ENCODE data around the gene MBD3.
A peak's percentile ranks its signal among the peaks of the same experiment; 100 is the strongest.

The MBD3 gene

GRCh38 chr19:1592024-1592754 lies 476 bp downstream of the MBD3 start:
- peak; percentile 86 for DNase-seq

GRCh38 chr19:1591421-1592023 lies 1.1 kb downstream of the MBD3 start:
- DNase-seq: peak; percentile 21

- DNase-seq: peak; percentile 16
Observed at GRCh38 chr19:1590641-1591397, 1.8 kb downstream of the MBD3 start.

DNA sequence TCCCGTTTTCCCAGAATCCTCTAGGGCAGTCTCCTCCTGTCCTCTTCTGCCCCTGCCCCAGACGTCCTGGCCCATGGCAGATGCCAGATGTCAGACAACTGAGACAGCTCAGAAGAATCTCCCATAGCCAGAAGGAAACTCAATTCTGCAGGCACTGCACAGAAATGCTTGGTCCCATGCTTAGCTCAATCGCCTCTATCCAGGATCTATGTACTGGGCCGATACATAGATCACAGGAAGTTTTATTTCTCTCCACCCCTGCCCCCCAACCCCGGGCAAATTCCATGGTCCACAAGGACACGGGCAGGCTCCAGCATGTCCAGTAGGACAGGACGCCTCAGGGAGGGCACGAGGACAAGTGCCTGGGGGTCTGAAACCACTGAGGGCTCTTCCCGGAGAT lies 4.8 kb downstream of the MBD3 start:
- DNase-seq: no peak

DNA sequence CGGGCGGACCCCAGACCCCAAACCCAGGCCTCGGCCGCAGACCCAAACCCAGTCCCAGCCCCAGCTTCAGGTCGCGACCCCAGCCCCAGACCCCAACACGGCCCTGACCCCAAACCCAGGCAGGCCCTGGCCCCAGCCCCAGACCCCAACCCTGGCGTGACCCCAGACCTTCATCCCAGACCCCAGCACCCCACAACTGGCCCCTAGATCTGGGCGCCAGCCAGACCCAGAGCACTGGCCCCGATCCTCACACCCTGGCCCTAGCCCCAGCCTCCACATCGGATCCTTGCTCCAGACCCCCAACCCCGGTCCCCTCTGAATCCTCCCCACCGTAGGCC lies 7.5 kb downstream of the MBD3 start:
- DNase-seq: no peak

GRCh38 chr19:1584500-1585242 lies 8.0 kb downstream of the MBD3 start:
- no peak for DNase-seq

DNA sequence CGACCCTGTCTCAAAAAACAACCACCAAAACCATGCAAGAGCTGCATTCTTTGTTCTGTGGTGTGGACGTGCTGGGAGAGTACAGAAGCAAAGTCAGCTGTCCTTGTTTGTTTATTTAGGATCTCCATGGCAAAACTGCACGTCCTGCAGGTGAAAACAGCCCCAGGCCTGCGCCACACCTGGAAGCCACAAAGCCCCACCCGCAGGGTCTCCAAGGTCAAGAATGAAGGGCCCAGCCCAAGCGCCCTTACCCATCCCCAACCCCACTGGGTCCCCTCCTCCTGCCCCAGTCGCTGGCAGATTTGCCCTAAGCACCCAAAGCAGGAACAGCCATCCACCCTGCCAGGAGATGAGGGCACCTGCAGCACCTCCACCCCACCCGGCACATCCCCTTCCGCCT lies 10.5 kb downstream of the MBD3 start:
- no peak for DNase-seq

DNA sequence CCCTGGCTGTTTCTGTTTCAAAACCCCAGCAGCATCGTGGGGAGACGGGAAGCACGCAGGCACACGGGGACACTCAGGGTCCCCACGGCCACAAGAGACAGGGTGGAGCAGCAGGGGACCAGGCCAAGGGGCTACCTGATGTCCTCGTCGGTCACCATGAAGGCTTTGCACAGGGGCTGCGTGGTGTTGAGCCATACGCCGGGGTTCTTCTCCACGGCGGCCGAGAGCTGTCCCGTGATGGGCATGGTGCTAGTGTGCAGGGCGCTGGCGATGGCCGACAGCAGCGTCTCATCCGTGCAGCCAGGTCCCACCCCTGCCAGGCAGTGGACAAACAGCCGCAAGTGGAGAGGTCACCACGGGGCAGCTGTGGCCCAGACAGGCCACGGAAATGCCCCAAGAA lies 11.7 kb downstream of the MBD3 start:
- no peak for DNase-seq

DNA sequence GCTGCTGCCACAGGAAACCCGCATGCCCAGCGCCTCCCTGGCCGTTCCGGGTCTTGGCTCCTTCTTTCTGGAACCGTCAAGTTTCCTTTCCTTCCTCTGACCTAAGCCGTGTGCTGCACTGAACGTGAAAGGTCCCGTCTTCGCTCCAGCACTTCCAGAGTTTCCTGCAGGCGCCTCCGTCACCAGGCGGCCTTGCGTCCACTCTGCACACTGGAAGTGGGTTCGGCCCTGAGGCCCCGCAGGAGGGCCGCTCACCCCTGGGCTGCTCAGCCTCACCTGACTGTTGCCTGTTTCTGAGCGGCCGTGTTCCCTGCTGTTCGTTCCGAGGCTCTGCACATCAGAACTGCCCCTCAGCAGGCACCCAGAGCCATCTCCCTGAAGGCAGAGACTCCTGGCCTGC lies 12.3 kb downstream of the MBD3 start:
- DNase-seq: no peak

DNA sequence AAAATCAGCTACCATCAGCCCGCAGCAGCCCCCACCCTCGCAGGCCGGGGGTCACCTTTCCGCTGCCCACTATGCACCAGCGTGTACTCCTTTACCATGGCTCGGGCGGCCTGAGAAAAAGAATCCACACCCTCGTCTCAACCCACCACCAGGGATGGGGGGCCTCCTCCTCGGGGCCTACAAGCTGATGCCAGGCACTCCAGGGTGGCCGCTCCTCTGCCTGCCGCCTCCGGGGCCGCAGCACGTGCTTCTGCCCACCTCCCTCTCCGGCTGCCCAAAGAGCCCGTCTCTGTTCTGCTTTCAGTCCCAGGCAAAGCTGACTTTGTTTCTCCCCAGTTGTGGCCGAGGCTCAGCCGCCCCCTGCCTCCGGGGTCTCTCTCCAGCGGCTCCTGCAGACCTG lies 13.4 kb downstream of the MBD3 start:
- no peak for DNase-seq

DNA sequence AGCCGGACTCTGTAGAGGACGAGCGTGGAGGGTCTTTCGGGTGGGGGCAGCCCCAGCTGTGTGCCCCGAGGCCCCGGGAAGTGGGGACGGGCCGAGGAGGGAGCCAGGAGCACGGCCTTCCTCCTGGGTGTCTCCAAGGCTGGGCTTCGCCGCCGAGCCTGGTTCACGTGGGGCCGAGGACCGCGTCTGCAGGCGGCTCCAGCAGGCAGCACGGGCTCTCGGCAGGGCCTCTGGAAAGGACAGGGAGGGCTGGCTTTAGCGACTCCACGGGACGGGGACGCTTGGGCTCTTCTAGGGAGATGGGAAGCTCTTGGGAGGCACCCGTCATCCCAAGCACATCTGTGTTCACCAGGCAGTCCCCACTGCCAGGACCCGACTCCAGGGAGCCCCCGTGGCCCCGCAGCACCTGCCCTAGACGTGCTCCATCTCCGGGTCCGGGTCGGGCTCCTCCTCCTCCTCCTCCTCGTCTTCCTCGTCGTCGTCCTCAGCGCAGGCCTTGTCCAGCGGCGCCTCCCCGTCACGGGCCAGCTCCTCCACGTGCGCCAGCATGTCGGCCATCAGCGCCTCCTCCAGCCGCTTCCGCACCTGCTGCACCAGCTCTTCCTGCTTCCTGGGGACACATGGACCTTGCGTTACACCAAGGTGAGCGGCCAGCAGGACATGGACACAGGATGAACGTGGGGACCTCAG lies 14.6 kb downstream of the MBD3 start:
- DNase-seq: no peak

DNA sequence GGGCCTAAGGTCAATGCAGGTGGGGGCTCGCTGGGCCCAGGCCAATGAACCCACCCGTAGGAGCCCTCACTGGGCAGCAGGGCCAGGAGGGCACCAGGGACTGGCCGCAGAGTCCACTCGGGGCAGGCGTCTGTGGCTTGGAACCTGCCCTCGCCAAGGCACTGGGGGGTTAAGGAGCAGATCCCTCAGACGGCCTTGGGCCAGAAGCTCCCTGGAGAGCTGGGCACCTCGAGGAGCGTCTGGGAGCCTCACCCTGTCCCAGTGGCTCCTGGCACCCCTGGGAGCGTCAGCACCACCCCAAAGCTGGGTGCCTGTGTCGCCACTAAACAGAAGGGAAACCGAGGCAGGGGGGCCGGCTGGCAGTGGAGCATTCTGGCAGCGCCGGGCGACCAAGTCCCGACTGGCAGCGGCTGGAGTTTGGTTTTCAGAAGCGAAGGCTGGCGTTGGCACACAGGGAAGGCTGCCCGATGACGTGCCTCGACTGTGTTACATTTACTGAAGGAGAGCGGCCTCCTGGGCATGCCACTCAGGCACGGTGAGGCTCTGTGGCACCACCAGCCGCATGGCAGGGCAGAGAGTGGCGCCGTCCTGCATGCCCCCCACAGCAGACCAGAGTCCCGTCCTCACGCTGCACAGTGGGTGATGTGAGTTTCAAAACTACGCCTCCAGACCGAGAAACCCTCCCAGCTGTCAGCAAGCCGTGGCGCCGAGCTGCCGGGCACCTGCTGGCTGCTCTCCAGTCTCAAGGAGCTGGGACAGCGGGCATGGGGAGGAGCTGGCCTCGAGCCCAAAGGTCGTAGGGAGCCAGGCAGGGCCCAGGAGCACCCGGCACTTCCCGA lies 15.4 kb downstream of the MBD3 start:
- DNase-seq: no peak

DNA sequence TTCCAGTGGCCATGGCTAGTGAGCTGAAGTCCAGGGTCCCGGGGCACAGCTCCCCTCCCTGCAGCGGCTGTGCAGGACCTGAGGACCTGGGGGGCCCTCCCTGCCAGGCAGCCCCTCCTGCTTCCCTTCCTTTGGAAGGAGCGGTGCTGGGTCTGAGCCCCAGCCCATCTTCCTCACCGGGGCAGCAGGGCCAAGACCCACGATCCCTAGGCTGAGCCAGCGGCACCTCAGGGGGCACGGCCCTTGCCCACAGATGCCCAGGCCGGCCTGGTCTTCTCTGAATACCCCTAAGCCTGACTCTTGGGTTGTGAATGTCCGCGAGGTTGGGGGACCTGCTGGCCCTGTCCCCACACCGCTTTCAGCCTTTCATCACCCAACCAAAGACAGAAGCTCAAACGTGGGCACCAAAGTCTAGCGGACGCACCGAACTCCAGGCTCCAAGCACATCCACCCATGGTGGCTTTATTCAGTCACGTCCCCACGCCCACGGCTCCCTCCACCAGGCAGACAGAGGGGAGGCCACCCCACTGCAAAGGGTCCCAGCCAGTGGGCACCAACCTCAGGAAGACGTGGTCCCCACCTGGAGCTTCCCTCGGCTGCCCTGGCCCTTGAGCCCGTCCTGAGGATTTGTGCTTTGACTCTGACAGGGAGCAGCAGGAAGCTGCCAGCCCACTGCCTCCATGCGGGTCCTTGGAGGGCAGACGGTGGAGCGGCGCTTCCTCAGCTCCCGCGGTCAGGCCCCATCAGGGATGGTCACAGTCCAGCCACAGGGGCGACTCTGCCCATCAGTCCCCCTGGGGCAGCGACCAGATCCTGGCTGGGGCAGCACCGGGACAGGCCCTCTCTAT lies 16.2 kb downstream of the MBD3 start:
- DNase-seq: no peak

GRCh38 chr19:1575323-1576241 lies 17.1 kb downstream of the MBD3 start:
- no peak for DNase-seq

DNA sequence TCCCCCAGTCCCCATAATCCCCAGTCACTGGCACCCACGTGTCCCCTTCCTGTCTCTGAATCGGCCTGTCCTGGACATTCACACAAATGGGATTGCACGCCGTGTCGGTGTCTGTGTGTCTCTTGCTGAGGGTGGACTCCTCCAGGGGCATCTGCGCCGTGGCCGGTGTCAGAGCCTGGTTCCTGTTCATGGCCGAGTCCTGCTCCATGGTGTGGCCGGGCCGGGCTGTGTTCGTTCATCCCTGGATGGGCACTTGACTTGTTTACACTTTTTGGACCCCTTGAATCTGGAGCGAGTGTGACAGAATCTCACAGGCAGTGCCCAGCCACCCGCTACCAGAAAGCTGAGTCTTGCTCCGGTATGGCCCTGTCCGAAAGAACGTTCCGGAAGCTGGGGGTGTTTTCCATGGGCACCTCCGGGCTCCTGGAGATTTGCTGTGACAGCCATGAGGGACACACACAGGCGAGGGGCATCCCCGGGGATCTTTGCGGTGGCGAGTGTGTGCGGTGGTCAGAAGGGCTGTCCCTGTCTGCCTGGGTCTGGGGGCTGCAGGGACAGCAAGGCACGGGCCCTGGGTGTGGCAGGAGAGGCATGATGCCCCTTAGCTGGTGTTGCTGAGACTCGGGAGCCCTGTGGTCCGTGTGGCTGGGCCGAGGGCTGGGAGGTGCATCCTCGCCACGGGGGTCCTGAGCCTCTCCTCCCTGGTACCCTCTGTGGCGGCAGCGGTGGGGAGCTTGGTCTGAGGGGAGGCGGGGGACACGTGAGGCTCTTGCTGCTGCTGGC lies 18.1 kb downstream of the MBD3 start:
- DNase-seq: no peak

DNA sequence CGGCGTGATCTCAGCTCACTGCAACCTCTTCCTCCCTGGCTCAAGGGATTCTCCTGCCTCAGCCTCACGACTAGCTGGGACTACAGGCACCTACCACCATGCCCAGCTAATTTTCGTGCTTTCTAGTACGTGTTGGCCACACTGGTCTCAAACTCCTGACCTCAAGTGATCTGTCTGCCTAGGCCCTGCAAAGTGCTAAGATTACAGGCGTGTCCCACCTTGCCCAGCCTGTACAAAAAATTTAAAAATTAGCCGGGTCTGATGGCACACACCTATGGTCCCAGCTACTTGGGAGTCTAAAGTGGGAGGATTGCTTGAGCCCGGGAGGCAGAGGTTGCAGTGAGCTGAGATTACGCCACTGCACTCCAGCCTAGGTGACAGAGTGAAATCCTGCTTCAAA lies 19.9 kb downstream of the MBD3 start:
- no peak for DNase-seq

- DNase-seq: no peak
Observed at GRCh38 chr19:1571358-1571757, 21.3 kb downstream of the MBD3 start.

- DNase-seq: no peak
Observed at GRCh38 chr19:1570836-1571235, 21.8 kb downstream of the MBD3 start.

GRCh38 chr19:1569997-1570396 lies 22.7 kb downstream of the MBD3 start:
- no peak for DNase-seq
